HG03025 (cell line): Measurements from ENCODE around the gene MAP4K4.
"Not testable (repeated sequence)": the region's sequence is repeated elsewhere in the genome, so short reads cannot be mapped to it uniquely, and the experiment has no call there.

Experiments used
- ATAC-seq: cut with Tn5 transposase; IDR thresholded peaks from one replicate; pipeline ENCODE4 v1.9.1; 2021; ENCODE audit warnings: mild to moderate bottlenecking, moderate library complexity; ENCODE audit not compliant: unreplicated experiment, low FRiP score

The MAP4K4 gene

GRCh38 chr2:101893681-101894381, 196.3 kb downstream of the MAP4K4 start:
- ATAC-seq: no peak

GRCh38 chr2:101895039-101895438, 197.5 kb downstream of the MAP4K4 start:
- no peak for ATAC-seq

GRCh38 chr2:101895819-101896322, 198.4 kb downstream of the MAP4K4 start:
- ATAC-seq: no peak

- no peak for ATAC-seq
Observed at GRCh38 chr2:101897301-101897700, 199.8 kb downstream of the MAP4K4 start.

- no peak for ATAC-seq
Observed at GRCh38 chr2:101899265-101899664, 201.8 kb downstream of the MAP4K4 start.

GRCh38 chr2:101899871-101900270, 202.4 kb downstream of the MAP4K4 start:
- no peak for ATAC-seq

- peak; percentile 88 for ATAC-seq
Observed at GRCh38 chr2:101900375-101900774, 202.9 kb downstream of the MAP4K4 start.

- no peak for ATAC-seq
Observed at GRCh38 chr2:101901241-101901640, 203.7 kb downstream of the MAP4K4 start.

- no peak for ATAC-seq
Observed at GRCh38 chr2:101902169-101902568, 204.7 kb downstream of the MAP4K4 start.

- ATAC-seq: no peak
Observed at GRCh38 chr2:101904916-101905315, 207.4 kb downstream of the MAP4K4 start.

GRCh38 chr2:101905746-101906336, 208.3 kb downstream of the MAP4K4 start:
- ATAC-seq: no peak

- no peak for ATAC-seq
Observed at GRCh38 chr2:101909760-101910159, 212.3 kb downstream of the MAP4K4 start.

- ATAC-seq: peak; percentile 66
Observed at GRCh38 chr2:101912545-101912944, 215.0 kb downstream of the MAP4K4 start.

- ATAC-seq: no peak
Observed at GRCh38 chr2:101921319-101921952, 223.9 kb downstream of the MAP4K4 start.

- ATAC-seq: no peak
Observed at GRCh38 chr2:101921953-101922325, 224.4 kb downstream of the MAP4K4 start.

- not testable (repeated sequence) for ATAC-seq
Observed at GRCh38 chr2:101924311-101924710, 226.8 kb downstream of the MAP4K4 start.

GRCh38 chr2:101930019-101930418, 232.5 kb downstream of the MAP4K4 start:
- no peak for ATAC-seq

- ATAC-seq: no peak
Observed at GRCh38 chr2:101930847-101931246, 233.3 kb downstream of the MAP4K4 start.

- no peak for ATAC-seq
Observed at GRCh38 chr2:101931402-101931801, 233.9 kb downstream of the MAP4K4 start.

GRCh38 chr2:101935764-101936163, 238.3 kb downstream of the MAP4K4 start:
- ATAC-seq: not testable (repeated sequence)

- no peak for ATAC-seq
Observed at GRCh38 chr2:101942851-101943250, 245.3 kb downstream of the MAP4K4 start.
